Suprapubic skin (tissue), 3 donors: Measurements from ENCODE around the gene LSP1.

Source experiments
- POLR2A ChIP-seq, 2 donors: fragments of 450-650 bp; IDR thresholded peaks; one replicate each; pipeline ENCODE4 v1.6.1; 2017; ENCODE audit warnings: antibody characterized with exemption in 2 of 2, mild to moderate bottlenecking in 2 of 2, moderate library complexity in 2 of 2
- TF ChIP-seq, protein P1 (sequence below), 2 donors: fragments of 200-600 bp in 1 of 2; fragments of 450-650 bp in 1 of 2; sonication (generic) in 1 of 2; IDR thresholded peaks; one replicate each; pipeline ENCODE4 v1.5.1; 2016 to 2019; ENCODE audit warnings: antibody characterized with exemption in 2 of 2, mild to moderate bottlenecking in 1 of 2, moderate library complexity in 1 of 2

- no peak for TF ChIP-seq POLR2A (IDR thresholded peaks at IDR 0.05)
- TF ChIP-seq, protein P1, sequence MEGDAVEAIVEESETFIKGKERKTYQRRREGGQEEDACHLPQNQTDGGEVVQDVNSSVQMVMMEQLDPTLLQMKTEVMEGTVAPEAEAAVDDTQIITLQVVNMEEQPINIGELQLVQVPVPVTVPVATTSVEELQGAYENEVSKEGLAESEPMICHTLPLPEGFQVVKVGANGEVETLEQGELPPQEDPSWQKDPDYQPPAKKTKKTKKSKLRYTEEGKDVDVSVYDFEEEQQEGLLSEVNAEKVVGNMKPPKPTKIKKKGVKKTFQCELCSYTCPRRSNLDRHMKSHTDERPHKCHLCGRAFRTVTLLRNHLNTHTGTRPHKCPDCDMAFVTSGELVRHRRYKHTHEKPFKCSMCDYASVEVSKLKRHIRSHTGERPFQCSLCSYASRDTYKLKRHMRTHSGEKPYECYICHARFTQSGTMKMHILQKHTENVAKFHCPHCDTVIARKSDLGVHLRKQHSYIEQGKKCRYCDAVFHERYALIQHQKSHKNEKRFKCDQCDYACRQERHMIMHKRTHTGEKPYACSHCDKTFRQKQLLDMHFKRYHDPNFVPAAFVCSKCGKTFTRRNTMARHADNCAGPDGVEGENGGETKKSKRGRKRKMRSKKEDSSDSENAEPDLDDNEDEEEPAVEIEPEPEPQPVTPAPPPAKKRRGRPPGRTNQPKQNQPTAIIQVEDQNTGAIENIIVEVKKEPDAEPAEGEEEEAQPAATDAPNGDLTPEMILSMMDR (IDR thresholded peaks at IDR 0.05), result no peak
Measured at GRCh38 chr11:1827931-1828330, 25.0 kb upstream of the LSP1 start.
